Endothelial cell of umbilical vein (primary cell): Measurements from ENCODE around the gene WIPF3.

Experiments used
- CTCF ChIP-seq, 2 donors: IDR thresholded peaks; 1 replicate in 1 of 2; 2 replicates in 1 of 2; pipeline ENCODE4 v1.5.1; 2011; ENCODE audit warnings: low read length in 2 of 2, mild to moderate bottlenecking in 2 of 2, moderate library complexity in 2 of 2, control low read depth in 1 of 2, inconsistent platforms in 1 of 2, low read depth in 1 of 2; ENCODE audit not compliant: insufficient read depth in 1 of 2; ENCODE audit errors: extremely low read depth in 1 of 2
- MAX ChIP-seq: IDR thresholded peaks from 2 replicates; pipeline ENCODE4 v1.6.1; 2011; ENCODE audit not compliant: insufficient read depth, insufficient read length
- POLR2A ChIP-seq: IDR thresholded peaks from 2 replicates; pipeline ENCODE4 v1.6.1; 2012; ENCODE audit warnings: low read depth, mild to moderate bottlenecking, control low read depth, low read length
- POLR2AphosphoS5 ChIP-seq: IDR thresholded peaks from 2 replicates; pipeline ENCODE4 v1.6.1; 2012; ENCODE audit warnings: low read depth, mild to moderate bottlenecking, control low read depth, low read length, moderate library complexity; ENCODE audit not compliant: insufficient read depth

- TF ChIP-seq POLR2AphosphoS5 = no peak
- TF ChIP-seq CTCF (IDR thresholded peaks at IDR 0.05; ENCODE audit: extremely low read depth in 1 of 2, insufficient read depth in 1 of 2, low read depth in 1 of 2, low read length in 2 of 2) = no peak
- no peak for TF ChIP-seq POLR2A
- TF ChIP-seq MAX = no peak
Observed at GRCh38 chr7:29917641-29918040, 111.3 kb downstream of the WIPF3 start.
